GM12878 (cell line): ENCODE results near the gene ACAD11. TPM values are rescaled to one million over a fixed set of nuclear protein-coding genes. Genes with fewer than 3 reads are reported as not detected.

Experiments
- ATAC-seq: fragments of 200-7000 bp; cut with Tn5 transposase; 3 replicates; pipeline ENCODE4 v1.9.1; 2020; ENCODE audit warnings: mild to moderate bottlenecking, moderate library complexity
- BruUV-seq: library from RNA; stranded (reverse); fragments of 400-500 nt; replicated peaks from 2 replicates; lab custom pipeline; 2021; lab: Mats Ljungman, UMichigan
- CTCF ChIA-PET: fragments of 300-600 bp; sonication (Branson Sonifier 250); formaldehyde crosslinking; extraction: SDS; loops from one replicate; lab custom pipeline; 2021; ENCODE audit warnings: inconsistent platforms; lab: Yijun Ruan, JAX
- POLR2A ChIA-PET: fragments of 350-600 bp; formaldehyde crosslinking; extraction: SDS; loops from one replicate; lab custom pipeline; 2021; ENCODE audit warnings: inconsistent platforms; lab: Charles Lee
- RAD21 ChIA-PET: fragments of 300-600 bp; sonication (Branson Sonifier 250); formaldehyde crosslinking; loops from one replicate; lab custom pipeline; 2023; ENCODE audit warnings: antibody characterized with exemption; ENCODE audit not compliant: unreplicated experiment; lab: Charles Lee
- SMC1A ChIA-PET: fragments of 300-600 bp; sonication (Branson Sonifier 250); formaldehyde crosslinking; loops from one replicate; lab custom pipeline; 2023; ENCODE audit not compliant: unreplicated experiment, uncharacterized antibody; lab: Charles Lee
- DNase-seq: peaks from one replicate; pipeline ENCODE4 v3.0.0-alpha.2; 2011; ENCODE audit warnings: low read depth, low spot score
- FAIRE-seq: peaks from 3 replicates; lab custom pipeline; 2011; peaks lifted over from hg19 to GRCh38; lab: Jason Lieb, UNC
- H2AFZ ChIP-seq: 2 replicates; pipeline ENCODE4 v1.6.0; 2011; ENCODE audit warnings: low read depth, low read length, control low read depth; ENCODE audit not compliant: control insufficient read depth
- H3K27ac ChIP-seq: 2 replicates; pipeline ENCODE4 v1.5.1; 2011; ENCODE audit warnings: control low read depth; ENCODE audit not compliant: control insufficient read depth, insufficient read depth
- H3K27me3 ChIP-seq, 2 experiments: replicated peaks in 1 of 2; 2 replicates each; pipeline versions ENCODE4 v1.6.0 to v1.6.1; 2011; ENCODE audit warnings: low read length in 1 of 2; ENCODE audit not compliant: control insufficient read depth in 2 of 2, insufficient read depth in 2 of 2
- H3K36me3 ChIP-seq, 2 experiments: 2 replicates each; pipeline ENCODE4 v1.5.1; 2011; ENCODE audit warnings: low read length in 1 of 2; ENCODE audit not compliant: control insufficient read depth in 2 of 2, insufficient read depth in 2 of 2
- H3K4me1 ChIP-seq: 2 replicates; pipeline ENCODE4 v1.6.1; 2011; ENCODE audit warnings: mild to moderate bottlenecking, low read length, moderate library complexity, mixed read lengths; ENCODE audit not compliant: control insufficient read depth, insufficient read depth
- H3K4me2 ChIP-seq: 2 replicates; pipeline ENCODE4 v1.6.0; 2011; ENCODE audit warnings: control low read depth; ENCODE audit not compliant: control insufficient read depth, insufficient read depth
- H3K4me3 ChIP-seq: fragments of 200-600 bp; sonication (generic); 2 replicates; pipeline ENCODE4 v1.5.1; 2016
- H3K79me2 ChIP-seq: 2 replicates; pipeline ENCODE4 v1.6.0; 2011; ENCODE audit warnings: low read length; ENCODE audit not compliant: control insufficient read depth, insufficient read depth
- H3K9ac ChIP-seq: 2 replicates; pipeline ENCODE4 v1.8.0; 2011; ENCODE audit warnings: low read length, control low read depth, mixed read lengths; ENCODE audit not compliant: control insufficient read depth, insufficient read depth
- H3K9me3 ChIP-seq: replicated peaks from 3 replicates; pipeline ENCODE4 v1.5.1; 2011; ENCODE audit warnings: mild to moderate bottlenecking, low read length; ENCODE audit not compliant: control insufficient read depth, insufficient read depth
- H4K20me1 ChIP-seq: 2 replicates; pipeline ENCODE4 v1.6.0; 2011; ENCODE audit not compliant: control insufficient read depth, insufficient read depth
- ELK1 ChIP-seq: IDR thresholded peaks from 2 replicates; pipeline ENCODE4 v1.6.1; 2012; ENCODE audit warnings: low read depth, low read length, improper control_type of control experiment
- FOXM1 ChIP-seq: IDR thresholded peaks from 2 replicates; pipeline ENCODE4 v1.6.1; 2012; ENCODE audit warnings: low read depth, mild to moderate bottlenecking, inconsistent platforms, low read length, moderate library complexity
- HDAC2 ChIP-seq: fragments of 200-600 bp; sonication (generic); IDR thresholded peaks from 2 replicates; pipeline ENCODE4 v1.6.1; 2017
- IRF3 ChIP-seq: fragments of 450-650 bp; IDR thresholded peaks from 2 replicates; pipeline ENCODE4 v1.6.1; 2014; ENCODE audit warnings: mild to moderate bottlenecking
- NR2F1 ChIP-seq: fragments of 450-650 bp; conservative IDR thresholded peaks from 2 replicates; pipeline ENCODE4 v1.6.1; 2017; ENCODE audit warnings: mild to moderate bottlenecking
- RAD21 ChIP-seq: IDR thresholded peaks from 2 replicates; pipeline ENCODE4 v1.6.1; 2011; ENCODE audit warnings: mild to moderate bottlenecking, low read depth, low read length, moderate library complexity; ENCODE audit not compliant: insufficient read depth
- ZNF217 ChIP-seq: fragments of 450-650 bp; IDR thresholded peaks from 2 replicates; pipeline ENCODE4 v1.6.1; 2017; ENCODE audit warnings: antibody characterized with exemption, mild to moderate bottlenecking
- ZNF592 ChIP-seq: fragments of 450-650 bp; IDR thresholded peaks from 2 replicates; pipeline ENCODE4 v1.6.1; 2017; ENCODE audit warnings: mild to moderate bottlenecking, moderate library complexity
- WGBS: methylation state at CpG from one replicate; pipeline ENCODE4 v1.1.6; 2016; ENCODE audit warnings: low lambda C conversion rate; ENCODE audit not compliant: insufficient replicate concordance, insufficient coverage; ENCODE audit errors: missing lambda C conversion rate; 5-methylcytosine and 5-hydroxymethylcytosine counted together
- in situ Hi-C: fragments of 300-500 bp; cut with MboI; formaldehyde crosslinking; loops from 9 replicates; pipeline ENCODE4 v1.14.3; 2018; ENCODE audit warnings: mixed read lengths
- intact Hi-C: fragments of 100-400 bp; cut with micrococcal nuclease; formaldehyde crosslinking; loops from one replicate; pipeline ENCODE4 v1.14.2; 2022; ENCODE audit not compliant: unreplicated experiment
- polyA plus RNA-seq, 11 experiments: library from polyadenylated mRNA; depleted of rRNA in 4 of 11; unstranded in 6 of 11; stranded (reverse) in 5 of 11; fragments of >200 nt; fragmentation: Nextera tagmentation in 4 of 11; fragmentation: Illumina TruSeq in 1 of 11; extraction: Ambion mirVana in 4 of 11; extraction: Trizol in 1 of 11; gene quantifications; 1 replicate in 1 of 11; 2 replicates in 10 of 11; pipeline versions ENCODE4 v1.2.1 to v1.2.3, GENCODE V29; 2011 to 2016; ENCODE audit warnings: inconsistent platforms in 2 of 11, missing spikeins in 2 of 11, low read depth in 1 of 11
- total RNA-seq, 4 experiments: library from RNA; depleted of rRNA in 3 of 4; stranded (reverse); fragments of >200 nt in 3 of 4; fragmentation: Illumina TruSeq in 1 of 4; extraction: Trizol in 1 of 4; gene quantifications; 2 replicates each; pipeline versions ENCODE4 v1.2.1 to v1.2.3, GENCODE V29; 2013 to 2021

Gene ACAD11
- total and polyA plus RNA-seq, 10 of the 15 experiments (the other 5 are each of a cell fraction or from before 2014, with no cell fraction given): 2.4 to 15.9 (median 10.4) TPM

- TF ChIP-seq ZNF592: no peak
- no peak for TF ChIP-seq FOXM1
- TF ChIP-seq HDAC2: no peak
- TF ChIP-seq ELK1: no peak
- TF ChIP-seq ZNF217: no peak
These were observed 17.1 kb downstream of the ACAD11 start (continued) for GRCh38 chr3:132642539-132642847.

- SMC1A ChIA-PET: interaction anchor here (1.3 to 9.1 kb wide), 11 partner anchors 11 to 136 kb away, joined by 3 to 100 read pairs (median 5); partner anchors contain the start of gene ACKR4
- FAIRE-seq (peak; percentile 92), ATAC-seq (peak; percentile 85), DNase-seq (no peak)
- Histone ChIP-seq H2AFZ (no peak overlapping the region), H3K4me3 (no peak overlapping the region), H4K20me1 (no peaks in the 10 kb centered on the region), H3K9ac (no peak overlapping the region), H3K27ac (no peak overlapping the region), H3K4me2 (no peak overlapping the region), H3K27me3 (no peaks in the 10 kb centered on the region), H3K36me3 (no peaks in the 10 kb centered on the region; a peak in 2 of 4 replicates), H3K79me2 (no peaks in the 10 kb centered on the region), H3K9me3 (no peaks in the 10 kb centered on the region), H3K4me1 (no peaks in the 10 kb centered on the region)
- in situ Hi-C loops (loop anchor here (10.0 kb wide), 1 partner anchor 97 kb away; no protein-coding TSS in a partner anchor), intact Hi-C loops (loop anchor here (1.0 kb wide), 2 partner anchors 106 to 290 kb away; no protein-coding TSS in a partner anchor)
- CTCF ChIA-PET: interaction anchor here (0.7 to 6.0 kb wide), 37 partner anchors 9 to 294 kb away, joined by 3 to 203 read pairs (median 5); partner anchors contain the start of genes ACAD11, ACKR4 and UBA5
- POLR2A ChIA-PET: interaction anchor here (0.6 to 1.7 kb wide), 2 partner anchors 15 to 106 kb away, joined by 3 to 4 read pairs; no protein-coding TSS in a partner anchor
- BruUV-seq: no TSS peak
- RAD21 ChIA-PET: interaction anchor here (0.7 to 3.9 kb wide), 8 partner anchors 16 to 112 kb away, joined by 3 to 53 read pairs (median 5); partner anchors contain the start of gene ACAD11
- WGBS: 67% methylated on average over 5 of the region's 5 CpGs
- TF ChIP-seq RAD21 (peak; percentile 74), ZNF592 (0 out of 2 replicates have a peak, but pooled peaks have one; percentile 18), NR2F1 (no peak), IRF3 (no peak)
These were observed 17.6 kb downstream of the ACAD11 start for GRCh38 chr3:132641837-132642538.
